GM18867 (cell line): ENCODE results near the gene HINT3.
A peak's percentile ranks its signal among the peaks of the same experiment; 100 is the strongest.
"Not testable (repeated sequence)": the region's sequence is repeated elsewhere in the genome, so short reads cannot be mapped to it uniquely, and the experiment has no call there.

ENCODE experiments used
- ATAC-seq: cut with Tn5 transposase; IDR thresholded peaks from one replicate; pipeline ENCODE4 v1.9.1; 2021; ENCODE audit warnings: mild to moderate bottlenecking, moderate library complexity; ENCODE audit not compliant: unreplicated experiment

The HINT3 gene

DNA sequence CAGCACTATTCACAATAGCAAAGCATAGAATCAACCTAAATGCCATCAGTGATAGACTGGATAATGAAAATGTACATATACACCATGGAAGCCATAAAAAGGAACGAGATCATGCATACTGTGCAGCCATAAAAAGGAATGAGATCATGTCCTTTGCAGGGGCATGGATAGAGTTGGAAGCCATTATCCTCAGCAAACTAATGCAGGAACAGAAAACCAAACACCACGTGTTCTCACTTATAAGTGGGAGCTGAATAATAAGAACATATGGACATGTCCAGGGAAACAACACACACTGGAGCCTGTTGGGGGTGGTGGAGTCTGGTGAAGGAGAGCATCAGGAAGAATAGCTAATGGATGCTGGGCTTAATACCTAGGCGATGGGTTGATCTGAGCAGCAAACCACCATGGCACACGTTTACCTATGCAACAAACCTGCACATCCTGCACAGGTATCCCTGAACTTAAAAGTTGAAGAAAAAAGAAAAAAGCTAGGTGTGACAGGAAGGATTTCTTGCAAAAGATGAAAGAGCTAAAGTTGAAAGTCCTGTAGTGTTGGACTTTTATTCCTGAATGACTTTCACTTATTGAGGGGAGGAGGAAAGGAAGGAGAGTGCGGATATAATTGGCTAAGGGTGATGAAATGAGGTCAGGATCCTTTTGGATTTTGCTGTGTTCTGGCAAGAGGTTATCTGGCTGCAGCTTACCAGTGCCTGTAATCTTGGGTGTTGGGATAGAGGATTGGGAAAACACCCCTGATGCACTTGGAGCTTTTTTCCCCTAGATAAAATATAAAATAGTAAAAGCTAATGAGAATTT, 38.3 kb downstream of the HINT3 start:
- ATAC-seq = no peak

DNA sequence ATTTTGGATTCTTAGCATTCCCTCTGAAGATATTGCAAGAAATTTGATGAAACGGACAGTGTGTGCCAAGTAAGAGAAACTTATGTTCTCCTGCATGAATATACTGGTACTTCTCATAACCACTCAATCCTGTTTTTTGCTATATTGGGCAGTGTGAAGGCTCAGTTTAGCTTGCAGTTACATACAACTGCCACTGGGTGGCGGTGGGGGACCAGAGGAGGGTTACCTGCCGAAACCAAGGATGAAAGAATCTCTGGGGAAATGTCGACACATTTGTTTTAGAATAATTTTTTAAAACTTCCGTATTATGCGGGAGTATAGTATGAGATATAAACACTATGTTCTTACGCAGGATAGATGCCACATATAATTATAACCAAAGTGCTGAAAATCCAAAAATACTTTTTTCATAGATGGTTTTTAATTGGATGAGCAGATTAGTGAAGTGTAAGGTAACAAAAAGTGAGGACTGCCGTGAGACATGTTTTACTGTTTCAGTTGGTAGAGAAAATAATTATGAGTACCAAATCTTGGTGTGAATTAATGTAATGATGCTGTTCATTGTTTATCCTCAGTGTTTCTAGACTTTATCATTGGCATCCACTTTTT, 39.5 kb downstream of the HINT3 start:
- ATAC-seq = peak; percentile 95

DNA sequence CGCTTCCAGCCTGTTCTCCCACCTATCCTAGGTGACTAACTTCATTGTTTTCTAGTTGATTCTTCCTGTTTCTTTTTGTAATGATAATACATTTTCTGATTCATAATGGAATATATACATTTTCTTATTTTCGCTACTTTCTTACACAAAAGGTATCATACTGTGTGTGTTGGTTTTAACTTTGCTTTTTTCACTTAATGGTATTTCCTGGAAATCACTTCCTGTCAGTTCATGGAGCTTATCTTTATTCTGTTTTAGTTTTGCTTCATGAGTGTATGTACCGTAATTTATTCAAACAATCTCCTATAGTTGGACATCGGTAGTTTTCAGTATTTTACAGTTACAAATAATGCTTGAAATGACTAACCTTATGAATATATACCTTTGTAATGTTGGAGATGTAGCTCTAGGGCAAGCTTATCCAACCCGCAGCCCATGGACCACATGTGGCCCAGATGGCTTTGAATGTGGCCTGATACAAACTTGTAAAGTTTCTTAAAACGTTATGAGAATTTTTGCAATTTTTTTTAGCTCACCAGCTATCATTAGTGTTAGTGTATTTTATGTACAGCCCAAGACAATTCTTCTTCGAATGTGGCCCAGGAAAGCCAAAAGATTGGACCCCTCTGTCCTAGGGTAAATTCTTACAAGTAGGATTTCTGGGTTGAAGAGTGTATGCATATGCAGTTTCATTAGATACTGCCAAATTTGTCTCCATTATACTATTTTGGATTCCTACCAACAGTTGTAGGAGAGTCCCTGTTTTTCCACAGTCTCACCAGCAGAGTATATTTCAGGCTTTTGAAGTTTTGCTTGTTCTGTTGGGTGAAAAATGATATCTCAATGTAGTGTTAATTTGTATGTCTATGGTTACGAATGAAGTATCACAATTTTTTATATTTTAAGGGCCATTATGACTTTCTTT, 46.4 kb downstream of the HINT3 start:
- no peak for ATAC-seq

DNA sequence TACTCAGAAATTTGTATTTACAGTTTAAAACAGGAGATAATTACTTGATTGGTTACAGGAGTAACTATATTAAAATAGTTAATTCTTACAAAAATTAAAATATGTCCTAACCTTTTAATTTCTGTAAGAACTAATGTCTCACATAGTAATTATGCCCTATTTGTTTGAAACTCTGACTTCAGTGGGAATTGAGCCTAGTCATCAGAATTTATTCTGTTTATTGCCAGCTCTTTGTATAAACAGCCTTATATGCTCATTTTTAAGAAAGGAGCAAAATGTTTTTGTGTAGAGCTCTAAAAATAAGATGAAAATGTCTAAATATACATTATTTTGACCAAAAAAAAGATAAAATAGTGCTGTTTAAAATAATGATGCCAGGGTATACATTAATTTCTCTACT, 51.2 kb downstream of the HINT3 start:
- ATAC-seq = no peak

DNA sequence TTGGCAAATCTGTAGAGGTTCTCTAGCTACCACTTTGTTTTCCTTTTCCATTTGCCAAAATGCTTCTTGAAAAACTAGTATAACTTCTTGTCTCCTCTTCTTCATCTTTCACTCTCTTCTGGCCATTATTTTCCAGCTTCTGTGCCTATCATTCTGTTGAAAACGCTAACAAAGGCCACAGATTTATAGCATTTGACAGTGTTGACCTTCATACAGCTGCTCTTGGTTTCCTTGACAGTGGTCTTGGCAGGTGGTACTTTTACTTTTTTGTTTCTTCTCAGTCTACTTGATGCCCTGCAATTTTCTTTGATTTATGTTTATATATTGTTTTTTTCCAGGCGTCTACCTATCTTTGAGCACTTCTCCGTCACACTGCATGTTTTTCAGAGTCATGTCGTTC, 53.5 kb downstream of the HINT3 start:
- no peak for ATAC-seq

GRCh38 chr6:126015863-126016262, 59.3 kb downstream of the HINT3 start:
- no peak for ATAC-seq

DNA sequence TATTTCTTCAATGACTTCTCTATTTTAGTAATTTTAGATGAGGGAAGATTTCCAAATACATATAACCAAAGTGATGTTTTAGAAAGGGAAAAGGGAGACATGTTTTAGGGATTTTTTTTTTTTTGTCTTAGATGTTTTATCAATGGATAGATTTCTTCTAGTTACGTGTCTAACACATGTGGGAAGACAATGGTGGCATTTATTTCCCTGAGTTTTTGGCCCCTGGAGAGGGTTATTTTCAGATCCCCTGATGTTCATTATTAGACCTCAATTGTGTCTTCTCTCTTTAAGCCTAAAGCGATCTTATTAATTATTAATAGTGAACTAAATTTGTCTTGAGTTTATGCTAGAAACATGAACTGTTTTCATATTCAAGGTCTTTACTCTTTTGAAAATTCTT, 60.0 kb downstream of the HINT3 start:
- ATAC-seq = no peak

- ATAC-seq = no peak
These were observed 61.1 kb downstream of the HINT3 start for GRCh38 chr6:126017668-126018067.

- no peak for ATAC-seq
These were observed 63.9 kb downstream of the HINT3 start for GRCh38 chr6:126020305-126021050.

GRCh38 chr6:126023474-126023873, 66.9 kb downstream of the HINT3 start:
- not testable (repeated sequence) for ATAC-seq

DNA sequence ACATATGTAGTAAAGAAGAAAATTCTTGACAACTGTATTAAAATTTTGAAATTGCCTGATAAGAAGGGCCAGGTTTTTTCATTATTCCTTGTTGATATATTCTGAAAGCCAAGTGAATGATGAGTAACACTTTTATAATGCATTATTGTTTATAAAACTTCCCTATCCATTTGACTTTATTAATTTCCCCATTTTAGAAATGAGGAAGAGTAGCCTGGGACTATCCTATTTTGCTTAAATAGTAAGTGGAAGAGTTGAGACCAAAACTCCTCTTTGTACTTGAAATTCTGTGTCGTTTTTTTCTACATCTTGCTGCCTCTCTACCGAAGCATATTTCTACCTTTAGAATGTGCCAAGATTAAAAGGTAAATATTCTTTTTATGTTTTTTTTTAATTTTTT, 69.4 kb downstream of the HINT3 start:
- ATAC-seq = no peak

DNA sequence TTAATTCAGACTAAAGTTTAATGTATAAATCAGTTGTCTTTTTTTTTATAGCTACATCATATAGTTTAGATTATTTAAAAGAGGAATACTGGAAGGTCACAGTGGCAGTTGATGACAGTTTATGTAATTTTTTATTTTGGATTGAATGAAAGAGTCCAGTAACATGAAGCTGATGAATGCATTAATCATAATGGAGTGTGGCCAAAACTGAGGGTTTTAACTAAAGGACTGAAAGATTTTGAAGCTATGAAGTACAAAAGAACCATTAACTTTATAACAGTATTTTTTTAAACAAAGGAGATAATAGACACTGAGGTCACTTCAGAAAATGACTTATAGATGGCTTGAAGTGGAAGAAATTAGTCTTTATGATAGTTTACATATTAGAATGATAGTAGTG, 71.0 kb downstream of the HINT3 start:
- no peak for ATAC-seq
